ENCODE results near the gene SZRD1.

Gene SZRD1

GRCh38 chr1:16442265-16442664 is 75.2 kb downstream of the SZRD1 start:
- no peak for TF ChIP-seq REST (IDR thresholded peaks at IDR 0.05; ENCODE audit: insufficient read depth in 1 of 2, low read depth in 2 of 2, low read length in 2 of 2)
- TF ChIP-seq TAF1 (IDR thresholded peaks at IDR 0.05; ENCODE audit: borderline replicate concordance, insufficient read depth, low read length), result no peak
- no peak for TF ChIP-seq FOXP2 (optimal IDR thresholded peaks at IDR 0.05; ENCODE audit: borderline replicate concordance, extremely low read depth, extremely low read length, insufficient read depth)
- TF ChIP-seq POLR2AphosphoS5 (IDR thresholded peaks at IDR 0.05; ENCODE audit: low read depth, low read length), result no peak
- no peak for TF ChIP-seq SIN3A (IDR thresholded peaks at IDR 0.05; ENCODE audit: borderline replicate concordance, insufficient read depth, low read length)

DNA sequence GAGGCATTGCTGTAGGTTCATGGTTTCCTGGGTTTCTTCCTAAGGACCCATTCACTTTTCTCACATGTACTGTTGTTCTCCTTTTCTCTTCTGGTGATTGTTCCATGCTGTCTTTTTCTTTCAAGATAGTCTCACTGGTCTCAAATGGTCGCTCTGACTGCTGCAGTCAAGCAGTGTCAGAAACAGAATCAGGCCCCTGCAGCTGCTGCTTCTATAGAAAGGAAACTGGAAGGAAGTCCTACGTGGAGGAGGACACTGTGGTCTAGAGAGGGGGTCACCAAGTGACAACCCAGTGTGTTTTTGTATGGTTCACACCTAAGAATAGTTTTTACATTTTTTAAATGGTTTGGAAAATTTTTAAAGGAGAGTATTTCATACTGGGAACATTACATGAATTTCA is 75.9 kb downstream of the SZRD1 start:
- TF ChIP-seq REST (IDR thresholded peaks at IDR 0.05; ENCODE audit: insufficient read depth in 1 of 2, low read depth in 2 of 2, low read length in 2 of 2), result no peak

- no peak for TF ChIP-seq FOXP2 (optimal IDR thresholded peaks at IDR 0.05; ENCODE audit: borderline replicate concordance, extremely low read depth, extremely low read length, insufficient read depth)
- TF ChIP-seq SIN3A (IDR thresholded peaks at IDR 0.05; ENCODE audit: borderline replicate concordance, insufficient read depth, low read length), result no peak
- TF ChIP-seq TAF1 (IDR thresholded peaks at IDR 0.05; ENCODE audit: borderline replicate concordance, insufficient read depth, low read length), result no peak
- TF ChIP-seq POLR2AphosphoS5 (IDR thresholded peaks at IDR 0.05; ENCODE audit: low read depth, low read length), result no peak
- no peak for TF ChIP-seq REST (IDR thresholded peaks at IDR 0.05; ENCODE audit: insufficient read depth in 1 of 2, low read depth in 2 of 2, low read length in 2 of 2)
Observed at GRCh38 chr1:16443975-16444770, 77.1 kb downstream of the SZRD1 start.

- no peak for TF ChIP-seq POLR2AphosphoS5 (IDR thresholded peaks at IDR 0.05; ENCODE audit: low read depth, low read length)
- no peak for TF ChIP-seq FOXP2 (optimal IDR thresholded peaks at IDR 0.05; ENCODE audit: borderline replicate concordance, extremely low read depth, extremely low read length, insufficient read depth)
- no peak for TF ChIP-seq TAF1 (IDR thresholded peaks at IDR 0.05; ENCODE audit: borderline replicate concordance, insufficient read depth, low read length)
- no peak for TF ChIP-seq REST (IDR thresholded peaks at IDR 0.05; ENCODE audit: insufficient read depth in 1 of 2, low read depth in 2 of 2, low read length in 2 of 2)
- TF ChIP-seq SIN3A (IDR thresholded peaks at IDR 0.05; ENCODE audit: borderline replicate concordance, insufficient read depth, low read length), result no peak
Observed at GRCh38 chr1:16445052-16445451, 78.0 kb downstream of the SZRD1 start.

DNA sequence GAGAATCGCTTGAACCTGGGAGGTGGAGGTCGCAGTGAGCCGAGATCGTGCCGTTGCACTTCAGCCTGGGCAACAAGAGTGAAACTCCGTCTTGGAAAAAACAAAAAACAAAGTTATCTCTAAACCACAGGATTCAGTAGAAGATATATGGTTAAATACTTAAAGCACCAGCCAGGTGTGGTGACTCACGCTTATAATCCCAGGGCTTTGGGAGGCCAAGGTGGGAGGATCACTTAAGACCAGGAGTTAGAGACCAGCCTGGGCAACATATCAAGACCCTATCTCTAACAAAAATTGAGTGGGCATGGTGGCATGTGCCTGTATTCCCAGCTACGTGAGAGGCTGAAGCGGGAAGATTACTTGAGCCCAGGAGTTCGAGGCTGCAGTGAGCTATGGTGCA is 79.1 kb downstream of the SZRD1 start:
- TF ChIP-seq TAF1 (IDR thresholded peaks at IDR 0.05; ENCODE audit: borderline replicate concordance, insufficient read depth, low read length) (no peak), FOXP2 (optimal IDR thresholded peaks at IDR 0.05; ENCODE audit: borderline replicate concordance, extremely low read depth, extremely low read length, insufficient read depth) (no peak), POLR2AphosphoS5 (IDR thresholded peaks at IDR 0.05; ENCODE audit: low read depth, low read length) (no peak), REST (IDR thresholded peaks at IDR 0.05; ENCODE audit: insufficient read depth in 1 of 2, low read depth in 2 of 2, low read length in 2 of 2) (no peak), SIN3A (IDR thresholded peaks at IDR 0.05; ENCODE audit: borderline replicate concordance, insufficient read depth, low read length) (no peak)
